OCI-LY3 (cell line): ENCODE measurements around the gene B2M.

Source experiments
- CTCF ChIP-seq: fragments of 200-600, 300-600 bp; sonication (generic); IDR thresholded peaks from 2 replicates; pipeline ENCODE4 v1.5.1; 2014; ENCODE audit warnings: antibody characterized with exemption, low read length, low read depth
- EZH2phosphoT487 ChIP-seq: fragments of 200-600 bp; shearing (Covaris generic); IDR thresholded peaks from 2 replicates; pipeline ENCODE4 v1.6.1; 2018; ENCODE audit warnings: antibody characterized with exemption, mixed run types, low read depth

- TF ChIP-seq CTCF (no peak), EZH2phosphoT487 (no peak)
Measured at GRCh38 chr15:44706946-44707636, 4.2 kb upstream of the B2M start.
